ENCODE data around the gene RBM3.

RBM3 gene

GRCh38 chrX:48531358-48531959 lies 42.8 kb upstream of the RBM3 start:
- Histone ChIP-seq H3K4me2 (ENCODE audit: low read depth, low read length) (no peak overlapping the region), H3K36me3 (replicated peaks; ENCODE audit: insufficient read depth, low read length) (no peaks in the 10 kb centered on the region), H3F3A (ENCODE audit: insufficient read depth, low read length) (no peaks in the 10 kb centered on the region), H3K27me3 (replicated peaks; ENCODE audit: insufficient read depth, low read length) (no peaks in the 10 kb centered on the region), H3K79me2 (ENCODE audit: low read length) (no peaks in the 10 kb centered on the region), H3K27ac (ENCODE audit: low read length) (no peak overlapping the region), H2AFZ (ENCODE audit: low read length) (no peak overlapping the region), H4K20me1 (ENCODE audit: insufficient read depth, low read length) (no peaks in the 10 kb centered on the region), H3K4me3 (ENCODE audit: low read length) (no peak overlapping the region), H3K9ac (ENCODE audit: low read length) (no peak overlapping the region), H3K9me3 (replicated peaks; ENCODE audit: insufficient read depth, low read length) (no peaks in the 10 kb centered on the region), H3K4me1 (ENCODE audit: low read length) (no peaks in the 10 kb centered on the region), H3K9me2 (replicated peaks; ENCODE audit: insufficient read depth, low read length) (no peaks in the 10 kb centered on the region)
- no peak for DNase-seq
- TF ChIP-seq EZH2 (optimal IDR thresholded peaks at IDR 0.05; ENCODE audit: low read depth, low read length) (no peak), EZH2phosphoT487 (IDR thresholded peaks at IDR 0.05; ENCODE audit: low read length) (no peak), CTCF (IDR thresholded peaks at IDR 0.05; ENCODE audit: low read length) (no peak)

GRCh38 chrX:48532161-48532560 lies 42.1 kb upstream of the RBM3 start:
- no peaks in the 10 kb centered on the region for H3F3A ChIP-seq (ENCODE audit: insufficient read depth, low read length)
- no peaks in the 10 kb centered on the region for H3K9me3 ChIP-seq (replicated peaks; ENCODE audit: insufficient read depth, low read length)
- H3K4me2 ChIP-seq (ENCODE audit: low read depth, low read length): no peak overlapping the region
- no peaks in the 10 kb centered on the region for H3K4me1 ChIP-seq (ENCODE audit: low read length)
- no peak for DNase-seq
- H3K27ac ChIP-seq (ENCODE audit: low read length): no peak overlapping the region
- H3K9ac ChIP-seq (ENCODE audit: low read length): no peak overlapping the region
- no peak overlapping the region for H2AFZ ChIP-seq (ENCODE audit: low read length)
- no peak for TF ChIP-seq EZH2 (optimal IDR thresholded peaks at IDR 0.05; ENCODE audit: low read depth, low read length)
- TF ChIP-seq EZH2phosphoT487 (IDR thresholded peaks at IDR 0.05; ENCODE audit: low read length): no peak
- no peak overlapping the region for H3K4me3 ChIP-seq (ENCODE audit: low read length)
- no peaks in the 10 kb centered on the region for H4K20me1 ChIP-seq (ENCODE audit: insufficient read depth, low read length)
- no peaks in the 10 kb centered on the region for H3K9me2 ChIP-seq (replicated peaks; ENCODE audit: insufficient read depth, low read length)
- no peaks in the 10 kb centered on the region for H3K79me2 ChIP-seq (ENCODE audit: low read length)
- no peaks in the 10 kb centered on the region for H3K36me3 ChIP-seq (replicated peaks; ENCODE audit: insufficient read depth, low read length)
- no peaks in the 10 kb centered on the region for H3K27me3 ChIP-seq (replicated peaks; ENCODE audit: insufficient read depth, low read length)

- H2AFZ ChIP-seq (ENCODE audit: low read length): no peak overlapping the region
- no peak for DNase-seq
- H3K4me1 ChIP-seq (ENCODE audit: low read length): no peaks in the 10 kb centered on the region
- no peaks in the 10 kb centered on the region for H3K36me3 ChIP-seq (replicated peaks; ENCODE audit: insufficient read depth, low read length)
- H3K27me3 ChIP-seq (replicated peaks; ENCODE audit: insufficient read depth, low read length): no peaks in the 10 kb centered on the region
- TF ChIP-seq EZH2 (optimal IDR thresholded peaks at IDR 0.05; ENCODE audit: low read depth, low read length) (no peak), CTCF (IDR thresholded peaks at IDR 0.05; ENCODE audit: low read length) (no peak), EZH2phosphoT487 (IDR thresholded peaks at IDR 0.05; ENCODE audit: low read length) (no peak)
- H3K9ac ChIP-seq (ENCODE audit: low read length): no peak overlapping the region
- H3K79me2 ChIP-seq (ENCODE audit: low read length): no peaks in the 10 kb centered on the region
- no peaks in the 10 kb centered on the region for H4K20me1 ChIP-seq (ENCODE audit: insufficient read depth, low read length)
- H3K4me2 ChIP-seq (ENCODE audit: low read depth, low read length): no peak overlapping the region
- H3F3A ChIP-seq (ENCODE audit: insufficient read depth, low read length): no peaks in the 10 kb centered on the region
- H3K9me3 ChIP-seq (replicated peaks; ENCODE audit: insufficient read depth, low read length): no peaks in the 10 kb centered on the region
- H3K9me2 ChIP-seq (replicated peaks; ENCODE audit: insufficient read depth, low read length): no peaks in the 10 kb centered on the region
- H3K4me3 ChIP-seq (ENCODE audit: low read length): no peak overlapping the region
- no peak overlapping the region for H3K27ac ChIP-seq (ENCODE audit: low read length)
These were observed 41.1 kb upstream of the RBM3 start for GRCh38 chrX:48533165-48533564.

GRCh38 chrX:48538641-48539344 lies 35.5 kb upstream of the RBM3 start:
- peaks cover 17% of the 10 kb centered on the region for H3K79me2 ChIP-seq (ENCODE audit: low read length)
- H3K9ac ChIP-seq (ENCODE audit: low read length): no peak overlapping the region
- no peak overlapping the region for H3K4me3 ChIP-seq (ENCODE audit: low read length)
- peak overlapping the region; percentile 6; the same call in 1 of the 2 replicates for H3K27ac ChIP-seq (ENCODE audit: low read length)
- no peak for DNase-seq
- peak overlapping the region; percentile 45; the same call in 1 of the 2 replicates for H3K4me2 ChIP-seq (ENCODE audit: low read depth, low read length)
- no peaks in the 10 kb centered on the region for H3K36me3 ChIP-seq (replicated peaks; ENCODE audit: insufficient read depth, low read length)
- no peaks in the 10 kb centered on the region for H3K27me3 ChIP-seq (replicated peaks; ENCODE audit: insufficient read depth, low read length)
- peaks cover 18% of the 10 kb centered on the region for H3F3A ChIP-seq (ENCODE audit: insufficient read depth, low read length)
- no peak for TF ChIP-seq CTCF (IDR thresholded peaks at IDR 0.05; ENCODE audit: low read length)
- TF ChIP-seq EZH2 (optimal IDR thresholded peaks at IDR 0.05; ENCODE audit: low read depth, low read length): no peak
- TF ChIP-seq EZH2phosphoT487 (IDR thresholded peaks at IDR 0.05; ENCODE audit: low read length): no peak
- peaks cover 8% of the 10 kb centered on the region for H3K4me1 ChIP-seq (ENCODE audit: low read length)
- no peaks in the 10 kb centered on the region for H3K9me2 ChIP-seq (replicated peaks; ENCODE audit: insufficient read depth, low read length)
- no peaks in the 10 kb centered on the region for H4K20me1 ChIP-seq (ENCODE audit: insufficient read depth, low read length)
- peak overlapping the region; percentile 44 for H2AFZ ChIP-seq (ENCODE audit: low read length)
- no peaks in the 10 kb centered on the region for H3K9me3 ChIP-seq (replicated peaks; ENCODE audit: insufficient read depth, low read length)

All from MM.1S (cell line).